Measurements from ENCODE around the gene TUBB2B.

The TUBB2B gene

GRCh38 chr6:3270258-3270657, 42.8 kb upstream of the TUBB2B start:
- no peak overlapping the region for H3K27ac ChIP-seq
- no peak for TF ChIP-seq CTCF (IDR thresholded peaks at IDR 0.05)
- no peak for DNase-seq (ENCODE audit: low spot score)
- no peak overlapping the region for H3K4me3 ChIP-seq

GRCh38 chr6:3269281-3269975, 42.0 kb upstream of the TUBB2B start:
- DNase-seq (ENCODE audit: low spot score), result no peak
- no peak overlapping the region for H3K27ac ChIP-seq
- H3K4me3 ChIP-seq, result no peak overlapping the region
- no peak for TF ChIP-seq CTCF (IDR thresholded peaks at IDR 0.05)

- no peak for TF ChIP-seq CTCF (IDR thresholded peaks at IDR 0.05)
- no peak for DNase-seq (ENCODE audit: low spot score)
- no peak overlapping the region for H3K27ac ChIP-seq
- no peak overlapping the region for H3K4me3 ChIP-seq
Observed at GRCh38 chr6:3268680-3269079, 41.2 kb upstream of the TUBB2B start.

GRCh38 chr6:3267162-3267561, 39.7 kb upstream of the TUBB2B start:
- no peak for TF ChIP-seq CTCF (IDR thresholded peaks at IDR 0.05)
- DNase-seq (ENCODE audit: low spot score), result no peak
- H3K27ac ChIP-seq, result no peak overlapping the region
- H3K4me3 ChIP-seq, result no peak overlapping the region

- H3K27ac ChIP-seq, result no peak overlapping the region
- DNase-seq (ENCODE audit: low spot score), result no peak
- H3K4me3 ChIP-seq, result no peak overlapping the region
- no peak for TF ChIP-seq CTCF (IDR thresholded peaks at IDR 0.05)
Observed at GRCh38 chr6:3266170-3266569, 38.7 kb upstream of the TUBB2B start.

- DNase-seq (ENCODE audit: low spot score), result no peak
- Histone ChIP-seq H3K27ac (no peak overlapping the region), H3K4me3 (no peak overlapping the region)
- TF ChIP-seq CTCF (IDR thresholded peaks at IDR 0.05), result no peak
Observed at GRCh38 chr6:3265671-3266070, 38.2 kb upstream of the TUBB2B start.

GRCh38 chr6:3264356-3264755, 36.9 kb upstream of the TUBB2B start:
- no peak for TF ChIP-seq CTCF (IDR thresholded peaks at IDR 0.05)
- Histone ChIP-seq H3K4me3 (no peak overlapping the region), H3K27ac (no peak overlapping the region)
- no peak for DNase-seq (ENCODE audit: low spot score)
